Upper lobe of left lung (tissue), 6 donors: ENCODE measurements around the gene CHMP2A. TPM values are rescaled to one million over a fixed set of nuclear protein-coding genes. Genes with fewer than 3 reads are reported as not detected.
A peak's percentile ranks its signal among the peaks of the same experiment; 100 is the strongest.
"Not testable (repeated sequence)": the region's sequence is repeated elsewhere in the genome, so short reads cannot be mapped to it uniquely, and the experiment has no call there.

Experiments used
- ATAC-seq, 2 donors: fragments of 200-7000 bp; cut with Tn5 transposase; one replicate each; pipeline ENCODE4 v1.9.1; 2022; ENCODE audit warnings: mild to moderate bottlenecking in 2 of 2, moderate library complexity in 2 of 2; ENCODE audit not compliant: low FRiP score in 2 of 2
- DNase-seq, 2 donors: peaks; one replicate each; pipeline ENCODE4 v3.0.0-alpha.2; 2019 to 2020
- H3K27ac ChIP-seq, 4 donors: fragments of 200-600 bp; sonication (generic); one replicate each; pipeline ENCODE4 v1.5.1; 2016 to 2019
- H3K27me3 ChIP-seq, 4 donors: fragments of 200-600 bp; sonication (generic); one replicate each; pipeline ENCODE4 v1.5.1; 2017 to 2019
- H3K36me3 ChIP-seq, 4 donors: fragments of 200-600 bp; sonication (generic); one replicate each; pipeline ENCODE4 v1.5.1; 2016 to 2019
- H3K4me1 ChIP-seq, 4 donors: fragments of 200-600 bp; sonication (generic); one replicate each; pipeline ENCODE4 v1.5.1; 2018 to 2019
- H3K4me3 ChIP-seq, 4 donors: fragments of 200-600 bp; sonication (generic); one replicate each; pipeline ENCODE4 v1.5.1; 2017 to 2019; ENCODE audit warnings: mild to moderate bottlenecking in 2 of 4, moderate library complexity in 1 of 4
- H3K9me3 ChIP-seq, 4 donors: fragments of 200-600 bp; sonication (generic); one replicate each; pipeline ENCODE4 v1.5.1; 2018 to 2019
- EP300 ChIP-seq, 4 donors: sonication (generic); formaldehyde crosslinking; IDR thresholded peaks; one replicate each; pipeline ENCODE4 v1.5.1; 2017; ENCODE audit warnings: antibody characterized with exemption in 4 of 4, control low read depth in 2 of 4
- POLR2A ChIP-seq, 4 donors: fragments of 450-650 bp; IDR thresholded peaks; one replicate each; pipeline ENCODE4 v1.5.1; 2016 to 2017; ENCODE audit warnings: antibody characterized with exemption in 4 of 4, mild to moderate bottlenecking in 2 of 4
- POLR2AphosphoS5 ChIP-seq, 2 donors: sonication (generic); formaldehyde crosslinking; IDR thresholded peaks; one replicate each; pipeline ENCODE4 v1.5.1; 2017; ENCODE audit warnings: antibody characterized with exemption in 2 of 2
- WGBS, 2 donors: methylation state at CpG; one replicate each; pipeline ENCODE4 v1.1.5; 2017 to 2018; 5-methylcytosine and 5-hydroxymethylcytosine counted together
- total RNA-seq, 6 donors: library from RNA; depleted of rRNA in 4 of 6; stranded (reverse); fragments of >200 nt in 4 of 6; gene quantifications; one replicate each; pipeline versions ENCODE4 v1.1.0 to v1.2.1, GENCODE V29; 2016 to 2021
- TF ChIP-seq, protein P1 (sequence below), 6 experiments: fragments of 450-650 bp in 4 of 6; fragments of 200-600 bp in 2 of 6; sonication (generic) in 2 of 6; IDR thresholded peaks; one replicate each; pipeline ENCODE4 v1.5.1; 2016 to 2019; ENCODE audit warnings: antibody characterized with exemption in 6 of 6
- donor health status: DM: no; HTN: no; CAD: no; lungs with moderate emphysema.
- donor health status: DM: no; HTN: yes; CAD: no; lungs with severe emphysema.

Gene CHMP2A
- total RNA-seq, 6 donors from 2014 or later, result 75.4 to 162 (median 123) TPM

GRCh38 chr19:58582985-58583384 is 28.1 kb upstream of the CHMP2A start:
- 95 to 97% methylated on average over 6 of the region's 6 CpGs for WGBS, 2 donors
- no peak for ATAC-seq
- Histone ChIP-seq H3K36me3 (peaks cover 0 to 31% (median 19%) of the 10 kb centered on the region in 4 donors), H3K27me3 (no peaks in the 10 kb centered on the region), H3K9me3 (no peaks in the 10 kb centered on the region), H3K27ac (no peak overlapping the region), H3K4me3 (no peak overlapping the region), H3K4me1 (peaks cover 9 to 11% (median 9%) of the 10 kb centered on the region in 4 donors)
- TF ChIP-seq POLR2A (IDR thresholded peaks at IDR 0.05), result no peak
- no peak for TF ChIP-seq POLR2AphosphoS5 (IDR thresholded peaks at IDR 0.05)
- no peak for TF ChIP-seq EP300 (IDR thresholded peaks at IDR 0.05)
- TF ChIP-seq, protein P1, sequence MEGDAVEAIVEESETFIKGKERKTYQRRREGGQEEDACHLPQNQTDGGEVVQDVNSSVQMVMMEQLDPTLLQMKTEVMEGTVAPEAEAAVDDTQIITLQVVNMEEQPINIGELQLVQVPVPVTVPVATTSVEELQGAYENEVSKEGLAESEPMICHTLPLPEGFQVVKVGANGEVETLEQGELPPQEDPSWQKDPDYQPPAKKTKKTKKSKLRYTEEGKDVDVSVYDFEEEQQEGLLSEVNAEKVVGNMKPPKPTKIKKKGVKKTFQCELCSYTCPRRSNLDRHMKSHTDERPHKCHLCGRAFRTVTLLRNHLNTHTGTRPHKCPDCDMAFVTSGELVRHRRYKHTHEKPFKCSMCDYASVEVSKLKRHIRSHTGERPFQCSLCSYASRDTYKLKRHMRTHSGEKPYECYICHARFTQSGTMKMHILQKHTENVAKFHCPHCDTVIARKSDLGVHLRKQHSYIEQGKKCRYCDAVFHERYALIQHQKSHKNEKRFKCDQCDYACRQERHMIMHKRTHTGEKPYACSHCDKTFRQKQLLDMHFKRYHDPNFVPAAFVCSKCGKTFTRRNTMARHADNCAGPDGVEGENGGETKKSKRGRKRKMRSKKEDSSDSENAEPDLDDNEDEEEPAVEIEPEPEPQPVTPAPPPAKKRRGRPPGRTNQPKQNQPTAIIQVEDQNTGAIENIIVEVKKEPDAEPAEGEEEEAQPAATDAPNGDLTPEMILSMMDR (IDR thresholded peaks at IDR 0.05), result no peak
- no peak for DNase-seq

DNA sequence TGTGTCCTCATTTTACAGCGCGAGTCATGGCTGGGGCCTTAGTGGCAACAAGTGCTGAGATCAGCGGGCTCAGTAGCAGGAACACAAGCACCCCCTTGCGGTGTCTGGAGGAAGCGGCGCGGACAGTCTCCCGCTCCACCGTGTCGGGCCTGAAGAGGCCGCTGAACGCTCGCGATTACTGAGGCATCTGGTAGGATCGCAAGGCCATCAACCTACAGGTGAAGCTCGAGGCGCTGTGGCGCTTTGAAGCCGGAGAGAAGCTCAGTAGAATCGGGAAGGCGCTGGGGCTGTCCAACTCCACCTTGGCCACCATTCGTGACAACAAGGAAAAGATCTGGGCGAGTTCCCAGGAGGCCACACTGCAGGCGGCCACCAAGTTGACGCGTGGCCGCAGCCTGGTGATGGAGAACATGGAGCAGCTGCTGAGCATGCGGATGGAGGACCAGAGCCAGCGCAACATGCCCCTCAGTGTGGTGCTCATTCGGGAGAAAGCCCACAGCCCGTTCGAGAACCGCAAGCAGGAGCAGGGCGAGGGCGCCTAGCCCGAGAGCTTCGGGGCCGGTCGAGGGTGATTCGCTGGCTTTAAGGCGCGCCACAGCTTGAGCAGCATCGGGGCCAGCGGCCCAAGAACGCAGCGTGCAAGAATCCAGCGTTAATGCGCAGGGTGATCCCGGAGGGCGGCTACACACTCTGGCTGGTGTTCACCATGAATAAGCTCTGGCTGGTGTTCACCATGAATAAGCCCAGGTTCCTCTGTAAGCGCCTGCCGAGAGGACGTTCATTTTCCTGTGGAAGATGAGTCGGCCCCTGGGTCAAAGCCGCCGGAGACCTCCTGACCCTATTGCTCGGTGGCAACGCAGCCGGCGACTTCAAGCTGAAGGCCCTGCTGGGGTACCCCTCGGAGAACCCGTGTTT is 26.6 kb upstream of the CHMP2A start:
- Histone ChIP-seq H3K27me3 (no peaks in the 10 kb centered on the region), H3K9me3 (no peaks in the 10 kb centered on the region), H3K36me3 (peaks cover 0 to 31% (median 19%) of the 10 kb centered on the region in 4 donors), H3K27ac (peak overlapping the region; percentile 42 to 61 (median 50)), H3K4me3 (no peak overlapping the region), H3K4me1 (peaks cover 9 to 18% (median 12%) of the 10 kb centered on the region in 4 donors)
- DNase-seq (peak; percentile 91 to 92), ATAC-seq (peak; percentile 93 to 96)
- TF ChIP-seq, protein P1 (IDR thresholded peaks at IDR 0.05), result peak; percentile 85 to 97 (median 95)
- TF ChIP-seq POLR2A (IDR thresholded peaks at IDR 0.05) (no peak), POLR2AphosphoS5 (IDR thresholded peaks at IDR 0.05) (peak in 1 of 2 donors; percentile 63), EP300 (IDR thresholded peaks at IDR 0.05) (no peak)
- 71 to 74% methylated on average over 24 to 62 of the region's 62 CpGs for WGBS, 2 donors

DNA sequence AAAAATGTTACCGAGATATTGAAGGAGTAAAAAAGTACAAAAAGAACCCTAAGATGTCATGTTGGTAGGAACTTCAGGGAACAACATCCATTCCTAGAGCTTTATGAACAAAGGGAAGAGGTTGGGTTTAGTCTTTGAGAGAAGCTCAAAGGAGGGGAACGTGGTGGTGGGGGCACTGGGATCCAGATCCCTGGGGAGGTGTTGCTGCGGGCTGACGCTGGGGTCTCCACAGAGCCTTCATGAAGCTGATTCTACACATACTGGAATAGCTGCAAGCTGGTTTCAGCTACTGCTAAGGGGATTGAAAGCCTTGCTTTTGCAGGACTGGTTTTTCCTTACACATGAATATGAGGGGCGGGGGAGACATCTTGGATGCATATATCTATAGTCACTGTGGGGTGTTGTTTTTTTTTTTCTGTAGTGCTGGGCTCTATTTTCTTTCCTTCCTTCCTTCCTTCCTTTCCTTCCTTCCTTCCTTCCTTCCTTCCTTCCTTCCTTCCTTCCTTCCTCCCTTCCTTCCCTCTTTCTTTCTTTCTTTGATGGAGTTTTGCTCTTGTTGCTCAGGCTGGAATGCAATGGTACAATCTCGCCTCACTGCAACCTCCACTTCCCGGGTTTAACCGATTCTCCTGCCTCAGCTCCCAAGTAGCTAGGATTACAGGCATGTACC is 24.7 kb upstream of the CHMP2A start:
- TF ChIP-seq, protein P1 (IDR thresholded peaks at IDR 0.05), result no peak
- TF ChIP-seq POLR2AphosphoS5 (IDR thresholded peaks at IDR 0.05) (no peak), POLR2A (IDR thresholded peaks at IDR 0.05) (no peak), EP300 (IDR thresholded peaks at IDR 0.05) (no peak)
- Histone ChIP-seq H3K27me3 (no peaks in the 10 kb centered on the region), H3K27ac (no peak overlapping the region), H3K4me1 (peaks cover 15 to 28% (median 20%) of the 10 kb centered on the region in 4 donors), H3K36me3 (peaks cover 0 to 31% (median 17%) of the 10 kb centered on the region in 4 donors), H3K4me3 (no peak overlapping the region), H3K9me3 (no peaks in the 10 kb centered on the region)
- ATAC-seq, result no peak
- 90 to 93% methylated on average over 8 of the region's 8 CpGs for WGBS, 2 donors
- no peak for DNase-seq

GRCh38 chr19:58578012-58578925 is 23.4 kb upstream of the CHMP2A start:
- 91 to 94% methylated on average over 10 to 11 of the region's 11 CpGs for WGBS, 2 donors
- DNase-seq (peak in 1 of 2 donors; percentile 12), ATAC-seq (no peak)
- H3K36me3 ChIP-seq, result peaks cover 0 to 19% (median 15%) of the 10 kb centered on the region in 4 donors
- TF ChIP-seq POLR2A (IDR thresholded peaks at IDR 0.05) (no peak), EP300 (IDR thresholded peaks at IDR 0.05) (no peak), POLR2AphosphoS5 (IDR thresholded peaks at IDR 0.05) (no peak)
- TF ChIP-seq, protein P1 (IDR thresholded peaks at IDR 0.05), result no peak
- peaks cover 26 to 39% (median 30%) of the 10 kb centered on the region in 4 donors for H3K4me1 ChIP-seq
- no peaks in the 10 kb centered on the region for H3K9me3 ChIP-seq
- H3K27me3 ChIP-seq, result no peaks in the 10 kb centered on the region
- H3K27ac ChIP-seq, result no peak overlapping the region
- no peak overlapping the region for H3K4me3 ChIP-seq

DNA sequence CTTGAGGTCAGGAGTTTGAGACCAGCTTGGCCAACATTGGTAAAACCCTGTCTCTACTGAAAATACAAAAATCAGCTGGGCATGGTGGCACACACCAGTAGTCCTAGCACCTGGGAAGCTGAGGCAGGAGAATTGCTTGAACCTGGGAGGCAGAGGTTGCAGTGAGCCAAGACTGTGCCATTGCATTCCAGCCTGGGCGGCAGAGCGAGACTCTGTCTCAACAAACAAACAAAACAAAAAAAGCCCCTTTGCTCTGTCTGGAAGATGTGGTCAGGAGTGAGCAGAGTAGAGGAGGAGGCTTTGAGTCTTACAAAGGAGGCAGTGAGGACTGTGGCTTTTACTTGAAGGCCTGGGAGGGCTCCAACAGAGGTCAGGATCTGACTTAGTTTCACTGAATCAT is 22.7 kb upstream of the CHMP2A start:
- not testable (repeated sequence) for H3K4me3 ChIP-seq, DNase-seq, H3K27ac ChIP-seq, H3K9me3 ChIP-seq, ATAC-seq, H3K27me3 ChIP-seq
- WGBS, 2 donors, result 94 to 100% methylated on average over 2 of the region's 2 CpGs
- peaks cover 27 to 39% (median 30%) of the 10 kb centered on the region in 4 donors for H3K4me1 ChIP-seq
- H3K36me3 ChIP-seq, result peaks cover 0 to 12% (median 9%) of the 10 kb centered on the region in 4 donors
